WTC11 (cell line): ENCODE data around the gene PPOX. TPM values are rescaled to one million over a fixed set of nuclear protein-coding genes. Genes with fewer than 3 reads are reported as not detected.

Source experiments
- ATAC-seq: fragments of 200-7000 bp; cut with Tn5 transposase; 2 replicates; pipeline ENCODE4 v1.10.0; 2021; ENCODE audit warnings: mild to moderate bottlenecking, moderate library complexity
- CTCF ChIA-PET: fragments of 300-600 bp; sonication (Branson Sonifier 250); formaldehyde crosslinking; loops from one replicate; lab custom pipeline; 2021; ENCODE audit warnings: antibody characterized with exemption; lab: Charles Lee
- POLR2A ChIA-PET: fragments of 350-600 bp; sonication (Branson Sonifier 250); formaldehyde crosslinking; loops from one replicate; lab custom pipeline; 2021; ENCODE audit warnings: antibody characterized with exemption; lab: Charles Lee
- DNase-seq: peaks from one replicate; pipeline ENCODE4 v3.0.0; 2021; ENCODE audit warnings: low spot score
- H3K27ac Mint-ChIP-seq: 2 replicates; pipeline ENCODE4 v1.8.0; 2021; ENCODE audit warnings: mixed read lengths
- H3K27me3 Mint-ChIP-seq: 2 replicates; pipeline ENCODE4 v1.8.0; 2021; ENCODE audit warnings: low read depth, mild to moderate bottlenecking, moderate library complexity, mixed read lengths
- H3K36me3 Mint-ChIP-seq: 2 replicates; pipeline ENCODE4 v1.8.0; 2021; ENCODE audit warnings: mixed read lengths
- H3K4me1 Mint-ChIP-seq: 2 replicates; pipeline ENCODE4 v1.8.0; 2022; ENCODE audit warnings: mixed read lengths
- H3K4me3 Mint-ChIP-seq: 2 replicates; pipeline ENCODE4 v1.8.0; 2021; ENCODE audit warnings: mild to moderate bottlenecking, moderate library complexity, mixed read lengths
- H3K9me3 Mint-ChIP-seq: 2 replicates; pipeline ENCODE4 v1.8.0; 2021; ENCODE audit warnings: mixed read lengths
- ATF1 ChIP-seq: sonication (generic); formaldehyde crosslinking; IDR thresholded peaks from 2 replicates; pipeline ENCODE4 v1.8.1; 2023; ENCODE audit warnings: mild to moderate bottlenecking, moderate library complexity, missing genetic modification reagents
- CBFB ChIP-seq: sonication (generic); formaldehyde crosslinking; IDR thresholded peaks from 2 replicates; pipeline ENCODE4 v1.8.1; 2022; ENCODE audit warnings: mild to moderate bottlenecking, low read depth, missing genetic modification reagents
- ELF4 ChIP-seq: sonication (generic); formaldehyde crosslinking; IDR thresholded peaks from 2 replicates; pipeline ENCODE4 v1.8.1; 2022; ENCODE audit warnings: low read depth, mild to moderate bottlenecking, moderate library complexity, missing genetic modification reagents
- EMX1 ChIP-seq: fragments of 250-450 bp; sonication (Bioruptor Pico); IDR thresholded peaks from 2 replicates; pipeline ENCODE4 v1.8.0; 2021; ENCODE audit warnings: mild to moderate bottlenecking
- ETV6 ChIP-seq: sonication (generic); formaldehyde crosslinking; IDR thresholded peaks from 2 replicates; pipeline ENCODE4 v1.8.1; 2022; ENCODE audit warnings: mild to moderate bottlenecking, missing genetic modification reagents
- NR2C2 ChIP-seq: sonication (generic); formaldehyde crosslinking; IDR thresholded peaks from 2 replicates; pipeline ENCODE4 v1.8.0; 2022; ENCODE audit warnings: mild to moderate bottlenecking, missing genetic modification reagents
- SMAD4 ChIP-seq: sonication (generic); formaldehyde crosslinking; IDR thresholded peaks from 2 replicates; pipeline ENCODE4 v1.8.0; 2022; ENCODE audit warnings: mild to moderate bottlenecking, missing genetic modification reagents
- TCF7 ChIP-seq: sonication (generic); formaldehyde crosslinking; IDR thresholded peaks from 2 replicates; pipeline ENCODE4 v1.8.0; 2022; ENCODE audit warnings: mild to moderate bottlenecking, low read depth, missing genetic modification reagents, moderate library complexity
- ZNF263 ChIP-seq: sonication (generic); formaldehyde crosslinking; IDR thresholded peaks from 2 replicates; pipeline ENCODE4 v1.8.1; 2022; ENCODE audit warnings: low read depth, mild to moderate bottlenecking, moderate library complexity, missing genetic modification reagents
- total RNA-seq: library from RNA; stranded (reverse); gene quantifications from 3 replicates; pipeline ENCODE4 v1.2.3, GENCODE V29; 2021
- TF ChIP-seq, protein P1 (sequence below): sonication (generic); formaldehyde crosslinking; IDR thresholded peaks from 2 replicates; pipeline ENCODE4 v1.8.1; 2023; ENCODE audit warnings: mild to moderate bottlenecking, missing genetic modification reagents, moderate library complexity
- TF ChIP-seq, protein P2 (sequence below): sonication (generic); formaldehyde crosslinking; IDR thresholded peaks from 2 replicates; pipeline ENCODE4 v1.8.1; 2023; ENCODE audit warnings: mild to moderate bottlenecking, missing genetic modification reagents
- TF ChIP-seq, protein P3 (sequence below): sonication (generic); formaldehyde crosslinking; IDR thresholded peaks from 2 replicates; pipeline ENCODE4 v1.8.1; 2022; ENCODE audit warnings: missing genetic modification reagents, borderline replicate concordance
- TF ChIP-seq, protein P4 (sequence below): sonication (generic); formaldehyde crosslinking; IDR thresholded peaks from 2 replicates; pipeline ENCODE4 v1.8.1; 2023; ENCODE audit warnings: mild to moderate bottlenecking, moderate library complexity, missing genetic modification reagents
- TF ChIP-seq, protein P5 (sequence below): sonication (generic); formaldehyde crosslinking; IDR thresholded peaks from 2 replicates; pipeline ENCODE4 v1.8.0; 2022; ENCODE audit warnings: mild to moderate bottlenecking, missing genetic modification reagents
- TF ChIP-seq, protein P6 (sequence below): fragments of 250-450 bp; sonication (Bioruptor Pico); IDR thresholded peaks from 2 replicates; pipeline ENCODE4 v1.9.0; 2021; ENCODE audit warnings: mild to moderate bottlenecking
- TF ChIP-seq, protein P7 (sequence below): fragments of 250-450 bp; sonication (Bioruptor Pico); IDR thresholded peaks from 2 replicates; pipeline ENCODE4 v1.9.0; 2021; ENCODE audit warnings: moderate library complexity, mild to moderate bottlenecking, inconsistent platforms, borderline replicate concordance
- TF ChIP-seq, protein P8 (sequence below): sonication (generic); formaldehyde crosslinking; IDR thresholded peaks from 2 replicates; pipeline ENCODE4 v1.8.0; 2022; ENCODE audit warnings: missing genetic modification reagents

Gene PPOX
- total RNA-seq, 1 experiment from 2014 or later, result 44.8 TPM

DNA sequence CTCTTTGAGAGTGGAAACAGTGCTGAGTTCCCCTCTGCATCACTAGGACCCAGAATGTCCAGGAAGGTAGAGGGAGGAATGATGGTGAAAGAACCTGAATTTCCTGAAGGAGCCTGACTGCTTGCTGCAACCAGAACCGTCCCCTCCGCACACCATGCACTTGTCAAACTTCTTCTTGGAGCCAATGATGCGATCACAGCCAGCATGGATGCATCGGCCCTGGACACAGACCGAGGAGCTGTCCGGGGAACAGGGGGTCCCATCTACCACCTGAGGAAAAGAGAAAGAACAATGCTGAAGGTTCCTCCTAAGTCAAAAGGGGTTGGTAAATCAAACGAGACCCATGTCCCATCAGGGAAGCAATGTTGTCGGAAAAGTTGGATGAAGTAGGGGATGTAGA, 25.7 kb downstream of the PPOX start:
- no peak for TF ChIP-seq SMAD4 (CRISPR knock-in tag)
- TF ChIP-seq, protein P1, sequence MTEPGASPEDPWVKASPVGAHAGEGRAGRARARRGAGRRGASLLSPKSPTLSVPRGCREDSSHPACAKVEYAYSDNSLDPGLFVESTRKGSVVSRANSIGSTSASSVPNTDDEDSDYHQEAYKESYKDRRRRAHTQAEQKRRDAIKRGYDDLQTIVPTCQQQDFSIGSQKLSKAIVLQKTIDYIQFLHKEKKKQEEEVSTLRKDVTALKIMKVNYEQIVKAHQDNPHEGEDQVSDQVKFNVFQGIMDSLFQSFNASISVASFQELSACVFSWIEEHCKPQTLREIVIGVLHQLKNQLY, result no peak
- no peak for TF ChIP-seq TCF7 (CRISPR knock-in tag)
- TF ChIP-seq, protein P2, sequence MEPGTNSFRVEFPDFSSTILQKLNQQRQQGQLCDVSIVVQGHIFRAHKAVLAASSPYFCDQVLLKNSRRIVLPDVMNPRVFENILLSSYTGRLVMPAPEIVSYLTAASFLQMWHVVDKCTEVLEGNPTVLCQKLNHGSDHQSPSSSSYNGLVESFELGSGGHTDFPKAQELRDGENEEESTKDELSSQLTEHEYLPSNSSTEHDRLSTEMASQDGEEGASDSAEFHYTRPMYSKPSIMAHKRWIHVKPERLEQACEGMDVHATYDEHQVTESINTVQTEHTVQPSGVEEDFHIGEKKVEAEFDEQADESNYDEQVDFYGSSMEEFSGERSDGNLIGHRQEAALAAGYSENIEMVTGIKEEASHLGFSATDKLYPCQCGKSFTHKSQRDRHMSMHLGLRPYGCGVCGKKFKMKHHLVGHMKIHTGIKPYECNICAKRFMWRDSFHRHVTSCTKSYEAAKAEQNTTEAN (CRISPR knock-in tag), result no peak
- TF ChIP-seq, protein P3, sequence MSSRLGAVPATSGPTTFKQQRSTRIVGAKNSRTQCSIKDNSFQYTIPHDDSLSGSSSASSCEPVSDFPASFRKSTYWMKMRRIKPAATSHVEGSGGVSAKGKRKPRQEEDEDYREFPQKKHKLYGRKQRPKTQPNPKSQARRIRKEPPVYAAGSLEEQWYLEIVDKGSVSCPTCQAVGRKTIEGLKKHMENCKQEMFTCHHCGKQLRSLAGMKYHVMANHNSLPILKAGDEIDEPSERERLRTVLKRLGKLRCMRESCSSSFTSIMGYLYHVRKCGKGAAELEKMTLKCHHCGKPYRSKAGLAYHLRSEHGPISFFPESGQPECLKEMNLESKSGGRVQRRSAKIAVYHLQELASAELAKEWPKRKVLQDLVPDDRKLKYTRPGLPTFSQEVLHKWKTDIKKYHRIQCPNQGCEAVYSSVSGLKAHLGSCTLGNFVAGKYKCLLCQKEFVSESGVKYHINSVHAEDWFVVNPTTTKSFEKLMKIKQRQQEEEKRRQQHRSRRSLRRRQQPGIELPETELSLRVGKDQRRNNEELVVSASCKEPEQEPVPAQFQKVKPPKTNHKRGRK (CRISPR knock-in tag), result no peak
- no peak for TF ChIP-seq ZNF263 (CRISPR knock-in tag)
- TF ChIP-seq, protein P4, sequence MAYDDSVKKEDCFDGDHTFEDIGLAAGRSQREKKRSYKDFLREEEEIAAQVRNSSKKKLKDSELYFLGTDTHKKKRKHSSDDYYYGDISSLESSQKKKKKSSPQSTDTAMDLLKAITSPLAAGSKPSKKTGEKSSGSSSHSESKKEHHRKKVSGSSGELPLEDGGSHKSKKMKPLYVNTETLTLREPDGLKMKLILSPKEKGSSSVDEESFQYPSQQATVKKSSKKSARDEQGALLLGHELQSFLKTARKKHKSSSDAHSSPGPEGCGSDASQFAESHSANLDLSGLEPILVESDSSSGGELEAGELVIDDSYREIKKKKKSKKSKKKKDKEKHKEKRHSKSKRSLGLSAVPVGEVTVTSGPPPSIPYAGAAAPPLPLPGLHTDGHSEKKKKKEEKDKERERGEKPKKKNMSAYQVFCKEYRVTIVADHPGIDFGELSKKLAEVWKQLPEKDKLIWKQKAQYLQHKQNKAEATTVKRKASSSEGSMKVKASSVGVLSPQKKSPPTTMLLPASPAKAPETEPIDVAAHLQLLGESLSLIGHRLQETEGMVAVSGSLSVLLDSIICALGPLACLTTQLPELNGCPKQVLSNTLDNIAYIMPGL (CRISPR knock-in tag), result no peak
- TF ChIP-seq, protein P5, sequence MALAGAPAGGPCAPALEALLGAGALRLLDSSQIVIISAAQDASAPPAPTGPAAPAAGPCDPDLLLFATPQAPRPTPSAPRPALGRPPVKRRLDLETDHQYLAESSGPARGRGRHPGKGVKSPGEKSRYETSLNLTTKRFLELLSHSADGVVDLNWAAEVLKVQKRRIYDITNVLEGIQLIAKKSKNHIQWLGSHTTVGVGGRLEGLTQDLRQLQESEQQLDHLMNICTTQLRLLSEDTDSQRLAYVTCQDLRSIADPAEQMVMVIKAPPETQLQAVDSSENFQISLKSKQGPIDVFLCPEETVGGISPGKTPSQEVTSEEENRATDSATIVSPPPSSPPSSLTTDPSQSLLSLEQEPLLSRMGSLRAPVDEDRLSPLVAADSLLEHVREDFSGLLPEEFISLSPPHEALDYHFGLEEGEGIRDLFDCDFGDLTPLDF (CRISPR knock-in tag), result no peak
- TF ChIP-seq EMX1 (CRISPR knock-in tag), result no peak
- no peak for TF ChIP-seq NR2C2 (CRISPR knock-in tag)
- TF ChIP-seq, protein P6, sequence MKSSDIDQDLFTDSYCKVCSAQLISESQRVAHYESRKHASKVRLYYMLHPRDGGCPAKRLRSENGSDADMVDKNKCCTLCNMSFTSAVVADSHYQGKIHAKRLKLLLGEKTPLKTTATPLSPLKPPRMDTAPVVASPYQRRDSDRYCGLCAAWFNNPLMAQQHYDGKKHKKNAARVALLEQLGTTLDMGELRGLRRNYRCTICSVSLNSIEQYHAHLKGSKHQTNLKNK, result no peak
- TF ChIP-seq CBFB (CRISPR knock-in tag), result no peak
- TF ChIP-seq ELF4 (CRISPR knock-in tag), result no peak
- TF ChIP-seq ATF1 (CRISPR knock-in tag), result no peak
- TF ChIP-seq, protein P7, sequence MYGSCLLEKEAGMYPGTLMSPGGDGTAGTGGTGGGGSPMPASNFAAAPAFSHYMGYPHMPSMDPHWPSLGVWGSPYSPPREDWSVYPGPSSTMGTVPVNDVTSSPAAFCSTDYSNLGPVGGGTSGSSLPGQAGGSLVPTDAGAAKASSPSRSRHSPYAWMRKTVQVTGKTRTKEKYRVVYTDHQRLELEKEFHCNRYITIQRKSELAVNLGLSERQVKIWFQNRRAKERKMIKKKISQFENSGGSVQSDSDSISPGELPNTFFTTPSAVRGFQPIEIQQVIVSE (CRISPR knock-in tag), result no peak
- TF ChIP-seq ETV6 (CRISPR knock-in tag), result no peak
- TF ChIP-seq, protein P8, sequence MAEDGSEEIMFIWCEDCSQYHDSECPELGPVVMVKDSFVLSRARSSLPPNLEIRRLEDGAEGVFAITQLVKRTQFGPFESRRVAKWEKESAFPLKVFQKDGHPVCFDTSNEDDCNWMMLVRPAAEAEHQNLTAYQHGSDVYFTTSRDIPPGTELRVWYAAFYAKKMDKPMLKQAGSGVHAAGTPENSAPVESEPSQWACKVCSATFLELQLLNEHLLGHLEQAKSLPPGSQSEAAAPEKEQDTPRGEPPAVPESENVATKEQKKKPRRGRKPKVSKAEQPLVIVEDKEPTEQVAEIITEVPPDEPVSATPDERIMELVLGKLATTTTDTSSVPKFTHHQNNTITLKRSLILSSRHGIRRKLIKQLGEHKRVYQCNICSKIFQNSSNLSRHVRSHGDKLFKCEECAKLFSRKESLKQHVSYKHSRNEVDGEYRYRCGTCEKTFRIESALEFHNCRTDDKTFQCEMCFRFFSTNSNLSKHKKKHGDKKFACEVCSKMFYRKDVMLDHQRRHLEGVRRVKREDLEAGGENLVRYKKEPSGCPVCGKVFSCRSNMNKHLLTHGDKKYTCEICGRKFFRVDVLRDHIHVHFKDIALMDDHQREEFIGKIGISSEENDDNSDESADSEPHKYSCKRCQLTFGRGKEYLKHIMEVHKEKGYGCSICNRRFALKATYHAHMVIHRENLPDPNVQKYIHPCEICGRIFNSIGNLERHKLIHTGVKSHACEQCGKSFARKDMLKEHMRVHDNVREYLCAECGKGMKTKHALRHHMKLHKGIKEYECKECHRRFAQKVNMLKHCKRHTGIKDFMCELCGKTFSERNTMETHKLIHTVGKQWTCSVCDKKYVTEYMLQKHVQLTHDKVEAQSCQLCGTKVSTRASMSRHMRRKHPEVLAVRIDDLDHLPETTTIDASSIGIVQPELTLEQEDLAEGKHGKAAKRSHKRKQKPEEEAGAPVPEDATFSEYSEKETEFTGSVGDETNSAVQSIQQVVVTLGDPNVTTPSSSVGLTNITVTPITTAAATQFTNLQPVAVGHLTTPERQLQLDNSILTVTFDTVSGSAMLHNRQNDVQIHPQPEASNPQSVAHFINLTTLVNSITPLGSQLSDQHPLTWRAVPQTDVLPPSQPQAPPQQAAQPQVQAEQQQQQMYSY (CRISPR knock-in tag), result no peak
- no peak overlapping the region for H3K27ac Mint-ChIP-seq
- no peaks in the 10 kb centered on the region for H3K9me3 Mint-ChIP-seq
- POLR2A ChIA-PET, result no interaction called here
- 0 out of 2 replicates have a peak, but pooled peaks cover 3% of the 10 kb centered on the region for H3K36me3 Mint-ChIP-seq
- CTCF ChIA-PET, result interaction anchor here (0.6 to 3.2 kb wide), 8 partner anchors 9 to 198 kb away, joined by 3 to 22 read pairs (median 6); partner anchors contain the start of genes B4GALT3, NDUFS2, PCP4L1 and PPOX
- H3K4me3 Mint-ChIP-seq, result no peak overlapping the region
- DNase-seq (no peak), ATAC-seq (no peak)
- H3K4me1 Mint-ChIP-seq, result peaks cover 16% of the 10 kb centered on the region
- no peaks in the 10 kb centered on the region for H3K27me3 Mint-ChIP-seq
